ENCODE data around the gene USP10.
A peak's percentile ranks its signal among the peaks of the same experiment; 100 is the strongest.

Gene USP10

GRCh38 chr16:84752600-84752999 lies 52.8 kb downstream of the USP10 start:
- H3K4me1 ChIP-seq (ENCODE audit: control extremely low read depth in 1 of 4, control insufficient read depth in 4 of 4, insufficient read depth in 4 of 4, low read length in 3 of 4): peaks cover 23 to 50% (median 33%) of the 10 kb centered on the region in 4 experiments
- no peaks in the 10 kb centered on the region for H3K9me3 ChIP-seq (ENCODE audit: control extremely low read depth in 1 of 5, control insufficient read depth in 4 of 5, insufficient read depth in 2 of 5, low read depth in 1 of 5, low read length in 4 of 5)
- H3K36me3 ChIP-seq (ENCODE audit: control insufficient read depth in 4 of 4, insufficient read depth in 4 of 4, low read length in 3 of 4): peaks cover 0 to 25% (median 3%) of the 10 kb centered on the region in 4 experiments
- no peak overlapping the region for H3K27ac ChIP-seq (ENCODE audit: insufficient read depth in 1 of 2, low read depth in 1 of 2, low read length in 2 of 2, poor library complexity in 1 of 2, severe bottlenecking in 2 of 2)
- CTCF ChIA-PET: interaction anchor here (1.1 to 8.4 kb wide), 13 partner anchors 14 to 253 kb away, joined by 3 to 145 read pairs (median 12); no protein-coding TSS in a partner anchor
- POLR2A ChIA-PET: interaction anchor here (0.6 kb wide), 1 partner anchor 42 kb away, joined by 3 read pairs; no protein-coding TSS in a partner anchor
- 81% methylated on average over 6 of the region's 8 CpGs for WGBS (ENCODE audit: insufficient coverage)
- no peak for DNase-seq
- H3K27me3 ChIP-seq (replicated peaks in 2 of 5; ENCODE audit: control insufficient read depth in 4 of 5, insufficient read depth in 5 of 5, low read length in 4 of 5): no peaks in the 10 kb centered on the region
- H3K4me3 ChIP-seq (ENCODE audit: control insufficient read depth in 1 of 7, extremely low read depth in 1 of 7, insufficient read depth in 4 of 7, low read depth in 2 of 7, low read length in 6 of 7): no peak overlapping the region

- Histone ChIP-seq H3K27ac (ENCODE audit: insufficient read depth in 1 of 2, low read depth in 1 of 2, low read length in 2 of 2, poor library complexity in 1 of 2, severe bottlenecking in 2 of 2) (peak overlapping the region in 1 of 2 experiments; percentile 36), H3K9me3 (ENCODE audit: control extremely low read depth in 1 of 5, control insufficient read depth in 4 of 5, insufficient read depth in 2 of 5, low read depth in 1 of 5, low read length in 4 of 5) (no peaks in the 10 kb centered on the region), H3K36me3 (ENCODE audit: control insufficient read depth in 4 of 4, insufficient read depth in 4 of 4, low read length in 3 of 4) (peaks cover 3 to 26% (median 4%) of the 10 kb centered on the region in 4 experiments), H3K27me3 (replicated peaks in 2 of 5; ENCODE audit: control insufficient read depth in 4 of 5, insufficient read depth in 5 of 5, low read length in 4 of 5) (no peaks in the 10 kb centered on the region), H3K4me1 (ENCODE audit: control extremely low read depth in 1 of 4, control insufficient read depth in 4 of 4, insufficient read depth in 4 of 4, low read length in 3 of 4) (peaks cover 31 to 61% (median 43%) of the 10 kb centered on the region in 4 experiments), H3K4me3 (ENCODE audit: control insufficient read depth in 1 of 7, extremely low read depth in 1 of 7, insufficient read depth in 4 of 7, low read depth in 2 of 7, low read length in 6 of 7) (no peak overlapping the region)
- WGBS (ENCODE audit: insufficient coverage): 95% methylated on average over 11 of the region's 14 CpGs
- CTCF ChIA-PET: interaction anchor here (0.8 to 8.4 kb wide), 33 partner anchors 9 to 356 kb away, joined by 3 to 145 read pairs (median 5); partner anchors contain the start of gene CRISPLD2
- POLR2A ChIA-PET: no interaction called here
- no peak for DNase-seq
Measured at GRCh38 chr16:84753412-84754326, 53.9 kb downstream of the USP10 start.

DNA sequence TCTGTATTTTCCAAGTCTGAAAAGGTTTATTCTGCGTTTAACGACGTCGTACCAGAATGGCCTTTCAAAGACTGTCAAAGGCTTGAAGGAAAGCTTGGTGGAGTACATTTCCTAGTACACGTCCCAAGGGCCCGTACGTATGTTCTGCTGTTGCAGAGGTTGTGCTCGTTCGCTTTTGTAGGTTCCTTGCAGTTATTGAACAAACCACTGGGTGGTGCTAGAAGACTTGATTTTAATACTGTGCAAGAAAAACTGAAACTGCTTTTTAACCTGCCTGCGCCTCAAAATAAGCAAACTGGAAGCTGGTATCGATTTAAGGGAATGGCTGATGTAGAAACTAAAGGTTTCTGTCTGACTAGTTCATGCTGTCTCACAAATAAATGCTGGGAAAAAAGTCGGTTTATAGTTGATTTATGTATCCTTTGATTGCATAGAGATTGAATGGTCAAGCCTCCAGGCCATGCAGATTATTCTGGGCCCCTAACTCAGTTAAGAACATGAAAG lies 54.6 kb downstream of the USP10 start:
- Histone ChIP-seq H3K4me3 (ENCODE audit: control insufficient read depth in 1 of 7, extremely low read depth in 1 of 7, insufficient read depth in 4 of 7, low read depth in 2 of 7, low read length in 6 of 7) (peak overlapping the region in 2 of 7 experiments; percentile 34 to 43), H3K9me3 (ENCODE audit: control extremely low read depth in 1 of 5, control insufficient read depth in 4 of 5, insufficient read depth in 2 of 5, low read depth in 1 of 5, low read length in 4 of 5) (no peaks in the 10 kb centered on the region), H3K27ac (ENCODE audit: insufficient read depth in 1 of 2, low read depth in 1 of 2, low read length in 2 of 2, poor library complexity in 1 of 2, severe bottlenecking in 2 of 2) (no peak overlapping the region), H3K36me3 (ENCODE audit: control insufficient read depth in 4 of 4, insufficient read depth in 4 of 4, low read length in 3 of 4) (peaks cover 3 to 21% (median 4%) of the 10 kb centered on the region in 4 experiments), H3K27me3 (replicated peaks in 2 of 5; ENCODE audit: control insufficient read depth in 4 of 5, insufficient read depth in 5 of 5, low read length in 4 of 5) (no peaks in the 10 kb centered on the region), H3K4me1 (ENCODE audit: control extremely low read depth in 1 of 4, control insufficient read depth in 4 of 4, insufficient read depth in 4 of 4, low read length in 3 of 4) (peaks cover 37 to 68% (median 49%) of the 10 kb centered on the region in 4 experiments)
- ChIA-PET CTCF (interaction anchor here (0.9 to 8.4 kb wide), 31 partner anchors 10 to 327 kb away, joined by 3 to 145 read pairs (median 5); partner anchors contain the start of gene CRISPLD2), POLR2A (no interaction called here)
- 8% methylated on average over 12 of the region's 12 CpGs for WGBS (ENCODE audit: insufficient coverage)
- DNase-seq: peak; percentile 88 to 93 (median 91)

GRCh38 chr16:84754956-84755672 lies 55.3 kb downstream of the USP10 start:
- peaks cover 39 to 74% (median 49%) of the 10 kb centered on the region in 4 experiments for H3K4me1 ChIP-seq (ENCODE audit: control extremely low read depth in 1 of 4, control insufficient read depth in 4 of 4, insufficient read depth in 4 of 4, low read length in 3 of 4)
- no peaks in the 10 kb centered on the region for H3K27me3 ChIP-seq (replicated peaks in 2 of 5; ENCODE audit: control insufficient read depth in 4 of 5, insufficient read depth in 5 of 5, low read length in 4 of 5)
- CTCF ChIA-PET: interaction anchor here (0.6 to 8.4 kb wide), 29 partner anchors 8 to 1762 kb away, joined by 3 to 145 read pairs (median 5); no protein-coding TSS in a partner anchor
- POLR2A ChIA-PET: interaction anchor here (0.6 kb wide), 1 partner anchor 174 kb away, joined by 3 read pairs; no protein-coding TSS in a partner anchor
- no peaks in the 10 kb centered on the region for H3K9me3 ChIP-seq (ENCODE audit: control extremely low read depth in 1 of 5, control insufficient read depth in 4 of 5, insufficient read depth in 2 of 5, low read depth in 1 of 5, low read length in 4 of 5)
- no peak for DNase-seq
- no peak overlapping the region for H3K4me3 ChIP-seq (ENCODE audit: control insufficient read depth in 1 of 7, extremely low read depth in 1 of 7, insufficient read depth in 4 of 7, low read depth in 2 of 7, low read length in 6 of 7)
- peaks cover 2 to 20% (median 4%) of the 10 kb centered on the region in 4 experiments for H3K36me3 ChIP-seq (ENCODE audit: control insufficient read depth in 4 of 4, insufficient read depth in 4 of 4, low read length in 3 of 4)
- 80% methylated on average over 15 of the region's 17 CpGs for WGBS (ENCODE audit: insufficient coverage)
- peak overlapping the region in 1 of 2 experiments; percentile 5 for H3K27ac ChIP-seq (ENCODE audit: insufficient read depth in 1 of 2, low read depth in 1 of 2, low read length in 2 of 2, poor library complexity in 1 of 2, severe bottlenecking in 2 of 2)

- CTCF ChIA-PET: interaction anchor here (1.0 to 8.4 kb wide), 7 partner anchors 10 to 215 kb away, joined by 3 to 145 read pairs (median 5); no protein-coding TSS in a partner anchor
- Histone ChIP-seq H3K27me3 (replicated peaks in 2 of 5; ENCODE audit: control insufficient read depth in 4 of 5, insufficient read depth in 5 of 5, low read length in 4 of 5) (no peaks in the 10 kb centered on the region), H3K4me3 (ENCODE audit: control insufficient read depth in 1 of 7, extremely low read depth in 1 of 7, insufficient read depth in 4 of 7, low read depth in 2 of 7, low read length in 6 of 7) (no peak overlapping the region), H3K9me3 (ENCODE audit: control extremely low read depth in 1 of 5, control insufficient read depth in 4 of 5, insufficient read depth in 2 of 5, low read depth in 1 of 5, low read length in 4 of 5) (no peaks in the 10 kb centered on the region), H3K4me1 (ENCODE audit: control extremely low read depth in 1 of 4, control insufficient read depth in 4 of 4, insufficient read depth in 4 of 4, low read length in 3 of 4) (peaks cover 26 to 59% (median 40%) of the 10 kb centered on the region in 4 experiments), H3K36me3 (ENCODE audit: control insufficient read depth in 4 of 4, insufficient read depth in 4 of 4, low read length in 3 of 4) (peaks cover 4 to 35% (median 16%) of the 10 kb centered on the region in 4 experiments), H3K27ac (ENCODE audit: insufficient read depth in 1 of 2, low read depth in 1 of 2, low read length in 2 of 2, poor library complexity in 1 of 2, severe bottlenecking in 2 of 2) (no peak overlapping the region)
- DNase-seq: no peak
- WGBS (ENCODE audit: insufficient coverage): no CpG with 5 or more reads among the region's 2 CpGs
- POLR2A ChIA-PET: no interaction called here
Measured at GRCh38 chr16:84756830-84757229, 57.0 kb downstream of the USP10 start.

DNA sequence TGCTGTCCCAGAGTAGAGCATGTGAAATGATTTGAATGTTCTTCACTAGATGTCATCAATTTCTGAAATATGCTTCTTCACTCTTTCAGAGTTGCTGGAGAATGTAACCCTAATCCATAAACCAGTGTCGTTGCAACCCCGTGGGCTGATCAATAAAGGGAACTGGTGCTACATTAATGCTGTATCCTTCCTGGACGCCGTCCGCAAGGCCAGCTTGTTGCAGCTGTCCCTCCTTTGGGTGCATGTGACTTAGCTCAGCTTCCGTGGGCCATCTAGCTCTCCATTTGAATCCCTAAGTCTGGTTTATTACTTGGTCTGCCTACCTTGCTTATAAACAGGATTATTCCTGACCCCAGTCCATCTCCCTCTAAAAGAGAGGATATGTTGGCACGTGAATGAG lies 58.8 kb downstream of the USP10 start:
- CTCF ChIA-PET: interaction anchor here (0.5 to 8.4 kb wide), 12 partner anchors 9 to 213 kb away, joined by 3 to 145 read pairs (median 3); no protein-coding TSS in a partner anchor
- peak overlapping the region in 1 of 2 experiments; percentile 73 for H3K27ac ChIP-seq (ENCODE audit: insufficient read depth in 1 of 2, low read depth in 1 of 2, low read length in 2 of 2, poor library complexity in 1 of 2, severe bottlenecking in 2 of 2)

More for the DNA sequence above, 58.8 kb downstream of the USP10 start:
- peak overlapping the region in 2 of 7 experiments; percentile 37 to 40 for H3K4me3 ChIP-seq (ENCODE audit: control insufficient read depth in 1 of 7, extremely low read depth in 1 of 7, insufficient read depth in 4 of 7, low read depth in 2 of 7, low read length in 6 of 7)
- no peak for DNase-seq
- H3K4me1 ChIP-seq (ENCODE audit: control extremely low read depth in 1 of 4, control insufficient read depth in 4 of 4, insufficient read depth in 4 of 4, low read length in 3 of 4): peaks cover 16 to 41% (median 26%) of the 10 kb centered on the region in 4 experiments
- H3K36me3 ChIP-seq (ENCODE audit: control insufficient read depth in 4 of 4, insufficient read depth in 4 of 4, low read length in 3 of 4): peaks cover 6 to 49% (median 23%) of the 10 kb centered on the region in 4 experiments
- POLR2A ChIA-PET: no interaction called here
- no peaks in the 10 kb centered on the region for H3K27me3 ChIP-seq (replicated peaks in 2 of 5; ENCODE audit: control insufficient read depth in 4 of 5, insufficient read depth in 5 of 5, low read length in 4 of 5)
- no peaks in the 10 kb centered on the region for H3K9me3 ChIP-seq (ENCODE audit: control extremely low read depth in 1 of 5, control insufficient read depth in 4 of 5, insufficient read depth in 2 of 5, low read depth in 1 of 5, low read length in 4 of 5)
- 86% methylated on average over 6 of the region's 7 CpGs for WGBS (ENCODE audit: insufficient coverage)
